HepG2 (cell line): ENCODE measurements around the gene LIMCH1.

ENCODE experiments used
- HDAC2 ChIP-seq: sonication (generic); formaldehyde crosslinking; IDR thresholded peaks from 2 replicates; pipeline ENCODE4 v1.4.0; 2020; ENCODE audit warnings: missing genetic modification reagents
- KAT2B ChIP-seq: fragments of 150-350 bp; IDR thresholded peaks from 2 replicates; pipeline ENCODE4 v1.6.1; 2014; ENCODE audit warnings: low read depth, low read length, borderline replicate concordance
- KLF6 ChIP-seq: IDR thresholded peaks from 2 replicates; pipeline ENCODE4 v1.8.0; 2016; ENCODE audit warnings: missing biosample characterization, missing genetic modification reagents
- NAIF1 ChIP-seq: sonication (generic); formaldehyde crosslinking; IDR thresholded peaks from 2 replicates; pipeline ENCODE4 v1.5.0; 2020; ENCODE audit warnings: mild to moderate bottlenecking, missing genetic modification reagents, borderline replicate concordance
- NONO ChIP-seq, 2 experiments: fragments of 450-650 bp in 1 of 2; sonication (generic) in 1 of 2; formaldehyde crosslinking in 1 of 2; IDR thresholded peaks in 1 of 2; conservative IDR thresholded peaks in 1 of 2; 2 replicates each; pipeline versions ENCODE4 v1.6.1 to v1.8.0; 2017 to 2022; ENCODE audit warnings: mild to moderate bottlenecking in 1 of 2, missing genetic modification reagents in 1 of 2, moderate library complexity in 1 of 2
- PAF1 ChIP-seq: IDR thresholded peaks from 2 replicates; pipeline ENCODE4 v1.6.1; 2016; ENCODE audit warnings: missing genetic modification reagents, missing compliant biosample characterization
- POLR2AphosphoS5 ChIP-seq: IDR thresholded peaks from 2 replicates; pipeline ENCODE4 v1.6.1; 2012; ENCODE audit warnings: low read depth, low read length
- SIN3B ChIP-seq: fragments of 150-350 bp; IDR thresholded peaks from 2 replicates; pipeline ENCODE4 v1.6.1; 2014; ENCODE audit warnings: low read length
- SP1 ChIP-seq, 2 experiments: fragments of 450-650 bp in 1 of 2; sonication (generic) in 1 of 2; formaldehyde crosslinking in 1 of 2; IDR thresholded peaks; 2 replicates each; pipeline versions ENCODE4 v1.4.0 to v1.6.1; 2016 to 2020; ENCODE audit warnings: missing genetic modification reagents in 1 of 2
- TSC22D2 ChIP-seq: sonication (generic); formaldehyde crosslinking; IDR thresholded peaks from 2 replicates; pipeline ENCODE4 v1.5.1; 2020; ENCODE audit warnings: missing genetic modification reagents, mild to moderate bottlenecking, borderline replicate concordance
- ZBTB44 ChIP-seq: sonication (generic); formaldehyde crosslinking; IDR thresholded peaks from 2 replicates; pipeline ENCODE4 v1.4.0; 2020; ENCODE audit warnings: missing genetic modification reagents
- ZNF605 ChIP-seq: sonication (generic); formaldehyde crosslinking; IDR thresholded peaks from 2 replicates; pipeline ENCODE4 v1.8.0; 2022; ENCODE audit warnings: mild to moderate bottlenecking, missing genetic modification reagents

GRCh38 chr4:41727861-41728572 lies 190.1 kb downstream of the LIMCH1 start:
- TF ChIP-seq POLR2AphosphoS5 (no peak), NONO (IDR thresholded peaks at IDR 0.05) (no peak), NONO (CRISPR knock-in tag; conservative IDR thresholded peaks at IDR 0.05) (no peak), TSC22D2 (CRISPR knock-in tag) (no peak), ZBTB44 (CRISPR knock-in tag) (no peak), NAIF1 (CRISPR knock-in tag) (no peak), PAF1 (CRISPR knock-in tag) (no peak), HDAC2 (no peak), ZNF605 (CRISPR knock-in tag) (no peak), SIN3B (no peak), SP1 (IDR thresholded peaks at IDR 0.05) (no peak), SP1 (CRISPR knock-in tag; IDR thresholded peaks at IDR 0.05) (no peak), KLF6 (CRISPR knock-in tag) (no peak), KAT2B (no peak)
